Activated CD4-positive, alpha-beta T cell treated with anti-CD3 and anti-CD28 coated beads, Interleukin-2, amount 10 ng/mL, durations not matched to agents 24 days and 14 days (primary cell): ENCODE data around the gene SMURF2. TPM values are rescaled to one million over a fixed set of nuclear protein-coding genes. Genes with fewer than 3 reads are reported as not detected.

Experiments used
- DNase-seq: peaks from one replicate; pipeline ENCODE4 v3.0.0; 2022
- H3K27ac Mint-ChIP-seq: one replicate; pipeline ENCODE4 v1.8.0; 2022; ENCODE audit warnings: mild to moderate bottlenecking, mixed read lengths
- H3K27me3 Mint-ChIP-seq: one replicate; pipeline ENCODE4 v1.8.0; 2022; ENCODE audit warnings: mixed read lengths
- H3K36me3 Mint-ChIP-seq: one replicate; pipeline ENCODE4 v1.8.0; 2022; ENCODE audit warnings: low read depth, mild to moderate bottlenecking, mixed read lengths
- H3K4me1 Mint-ChIP-seq: one replicate; pipeline ENCODE4 v1.8.0; 2021; ENCODE audit warnings: mixed read lengths
- H3K4me3 Mint-ChIP-seq: one replicate; pipeline ENCODE4 v1.8.0; 2022; ENCODE audit warnings: mild to moderate bottlenecking, moderate library complexity, mixed read lengths
- H3K9me3 Mint-ChIP-seq: one replicate; pipeline ENCODE4 v1.8.0; 2021; ENCODE audit warnings: mixed read lengths
- intact Hi-C: fragments of 100-400 bp; cut with micrococcal nuclease; formaldehyde crosslinking; loops from one replicate; pipeline ENCODE4 v1.15.1; 2023
- total RNA-seq: library from RNA; stranded (reverse); gene quantifications from 2 replicates; pipeline ENCODE4 v1.2.3, GENCODE V29; 2022

The SMURF2 gene
- total RNA-seq, 1 donor from 2014 or later, result 11.3 TPM

DNA sequence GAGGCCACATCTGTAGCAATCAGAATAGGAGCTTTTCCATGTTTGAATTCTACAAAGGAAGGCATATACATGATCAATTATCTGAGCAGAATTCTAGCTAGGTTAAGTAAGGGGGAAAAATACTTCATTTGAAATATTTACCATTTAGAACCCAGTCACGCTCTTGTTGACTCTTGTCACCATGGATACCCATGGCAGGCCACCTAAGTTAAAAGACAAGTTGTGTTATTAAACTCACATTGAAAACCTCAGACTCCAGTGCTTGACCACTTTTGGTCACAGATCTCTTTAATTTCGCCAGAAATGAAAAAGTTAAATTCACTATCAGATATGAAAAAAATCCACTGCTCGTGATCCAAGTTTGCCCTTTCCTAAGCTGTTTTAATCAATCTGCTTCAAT, 160.1 kb downstream of the SMURF2 start:
- no peak overlapping the region for H3K4me3 Mint-ChIP-seq
- H3K36me3 Mint-ChIP-seq, result peaks cover 86% of the 10 kb centered on the region
- H3K27ac Mint-ChIP-seq, result peak overlapping the region; percentile 10
- DNase-seq, result no peak
- H3K9me3 Mint-ChIP-seq, result no peaks in the 10 kb centered on the region
- intact Hi-C loops, result loop anchor here (10.0 kb wide), 2 partner anchors 473 to 477 kb away; partner anchors contain the start of gene ICAM2
- H3K27me3 Mint-ChIP-seq, result no peaks in the 10 kb centered on the region
- H3K4me1 Mint-ChIP-seq, result peaks cover 67% of the 10 kb centered on the region

DNA sequence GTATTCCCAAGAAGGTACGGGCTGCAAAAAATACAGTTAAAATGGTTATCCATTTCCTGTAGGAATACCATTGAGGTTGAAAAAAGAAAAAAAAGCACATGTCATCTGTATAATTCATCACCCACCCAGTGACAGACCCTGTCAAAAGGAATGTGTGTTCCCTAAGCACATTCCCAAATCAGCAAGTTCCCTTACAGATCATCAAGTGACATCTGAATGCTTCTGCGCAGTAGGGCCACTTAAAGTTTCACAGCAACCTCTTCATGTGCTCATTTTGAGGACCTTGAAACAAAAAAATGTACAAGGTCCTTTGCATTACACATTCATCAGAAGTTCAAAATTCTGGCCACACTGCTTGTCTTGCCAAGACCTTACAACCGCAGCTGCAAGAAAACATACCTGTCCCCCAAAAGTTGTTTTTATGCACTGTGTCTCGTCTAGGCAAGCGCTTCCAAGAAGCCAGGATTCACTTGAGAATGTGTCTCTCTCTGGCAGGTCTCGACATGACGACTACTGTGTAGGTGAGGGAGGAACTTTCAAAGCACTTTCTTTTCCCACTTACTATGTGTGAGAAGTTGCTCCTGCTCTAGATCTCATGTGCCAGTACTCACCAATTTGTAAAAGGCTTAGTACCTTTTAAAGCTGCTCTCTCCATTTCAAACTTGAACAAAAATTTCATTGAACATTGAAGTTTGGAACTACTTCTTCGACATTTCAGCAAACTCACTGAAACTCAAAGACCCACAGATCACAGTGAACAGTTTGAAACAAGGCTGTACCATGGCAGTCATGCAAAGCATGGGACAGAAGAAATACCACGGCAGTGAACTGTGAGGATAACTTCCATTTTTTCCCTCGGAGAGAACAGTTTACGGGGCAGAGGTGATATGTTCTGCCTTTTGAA, 161.0 kb downstream of the SMURF2 start:
- peak; percentile 64 for DNase-seq
- intact Hi-C loops, result loop anchor here (10.0 kb wide), 2 partner anchors 474 to 476 kb away; partner anchors contain the start of gene ICAM2
- Mint-ChIP-seq H3K4me3 (no peak overlapping the region), H3K36me3 (peaks cover 86% of the 10 kb centered on the region), H3K9me3 (no peaks in the 10 kb centered on the region), H3K4me1 (peaks cover 69% of the 10 kb centered on the region), H3K27me3 (no peaks in the 10 kb centered on the region), H3K27ac (peak overlapping the region; percentile 42)

DNA sequence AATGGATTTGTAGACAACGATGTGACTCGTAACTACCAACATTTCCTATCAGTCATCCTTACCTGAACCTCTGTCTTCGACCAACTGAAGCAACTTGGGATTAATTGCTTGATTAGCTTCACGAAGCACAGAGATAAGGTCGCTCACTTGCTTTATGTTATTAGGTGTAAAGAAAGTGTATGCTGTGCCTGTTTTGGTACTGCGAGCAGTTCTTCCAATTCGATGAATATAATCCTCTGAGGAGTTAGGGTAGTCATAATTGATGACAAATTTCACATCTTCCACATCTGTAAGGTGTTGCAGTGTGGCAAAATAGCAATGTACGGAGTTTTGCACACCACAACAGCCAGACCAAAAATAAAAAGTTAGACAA, 161.6 kb downstream of the SMURF2 start:
- no peak overlapping the region for H3K4me3 Mint-ChIP-seq
- H3K4me1 Mint-ChIP-seq, result peaks cover 70% of the 10 kb centered on the region
- peaks cover 80% of the 10 kb centered on the region for H3K36me3 Mint-ChIP-seq
- DNase-seq, result peak; percentile 60
- intact Hi-C loops, result loop anchor here (10.0 kb wide), 2 partner anchors 474 to 476 kb away; partner anchors contain the start of gene ICAM2
- peak overlapping the region; percentile 56 for H3K27ac Mint-ChIP-seq
- no peaks in the 10 kb centered on the region for H3K9me3 Mint-ChIP-seq
- no peaks in the 10 kb centered on the region for H3K27me3 Mint-ChIP-seq

DNA sequence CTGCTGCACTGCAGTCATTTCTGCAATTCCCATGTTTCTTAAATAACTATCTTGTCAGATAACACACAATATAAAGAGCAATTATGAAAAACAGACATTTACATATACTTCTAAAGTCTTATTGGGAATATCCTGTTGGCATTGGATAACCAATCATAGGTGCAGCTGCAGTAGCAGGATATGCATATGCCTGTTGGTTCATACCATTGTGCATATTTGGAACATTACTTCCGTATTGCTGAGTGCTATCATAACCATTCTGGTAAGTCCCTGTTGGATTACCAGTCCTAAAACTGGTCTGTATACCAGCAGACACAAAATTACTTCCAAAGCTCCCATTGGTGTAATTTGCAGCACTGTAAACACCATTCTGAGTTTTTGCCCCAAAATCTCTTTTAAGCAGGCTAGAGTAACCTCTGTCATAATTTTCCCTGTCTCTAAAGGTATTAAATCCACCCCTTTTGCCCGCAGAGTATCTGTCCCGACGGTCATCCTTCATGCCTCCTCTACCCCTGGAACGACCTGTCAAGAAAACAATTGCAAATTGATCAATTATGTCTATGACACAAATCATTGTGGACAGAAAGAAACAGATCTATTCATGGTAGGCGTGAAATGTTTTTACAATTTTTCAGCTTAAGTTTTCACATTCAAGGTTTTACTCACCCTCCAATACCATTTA, 162.2 kb downstream of the SMURF2 start:
- DNase-seq, result peak; percentile 58
- Mint-ChIP-seq H3K27me3 (no peaks in the 10 kb centered on the region), H3K4me1 (peaks cover 67% of the 10 kb centered on the region), H3K4me3 (no peak overlapping the region), H3K9me3 (no peaks in the 10 kb centered on the region), H3K27ac (peak overlapping the region; percentile 56), H3K36me3 (peaks cover 76% of the 10 kb centered on the region)
- intact Hi-C loops, result loop anchor here (10.0 kb wide), 2 partner anchors 475 kb away; partner anchors contain the start of gene ICAM2

DNA sequence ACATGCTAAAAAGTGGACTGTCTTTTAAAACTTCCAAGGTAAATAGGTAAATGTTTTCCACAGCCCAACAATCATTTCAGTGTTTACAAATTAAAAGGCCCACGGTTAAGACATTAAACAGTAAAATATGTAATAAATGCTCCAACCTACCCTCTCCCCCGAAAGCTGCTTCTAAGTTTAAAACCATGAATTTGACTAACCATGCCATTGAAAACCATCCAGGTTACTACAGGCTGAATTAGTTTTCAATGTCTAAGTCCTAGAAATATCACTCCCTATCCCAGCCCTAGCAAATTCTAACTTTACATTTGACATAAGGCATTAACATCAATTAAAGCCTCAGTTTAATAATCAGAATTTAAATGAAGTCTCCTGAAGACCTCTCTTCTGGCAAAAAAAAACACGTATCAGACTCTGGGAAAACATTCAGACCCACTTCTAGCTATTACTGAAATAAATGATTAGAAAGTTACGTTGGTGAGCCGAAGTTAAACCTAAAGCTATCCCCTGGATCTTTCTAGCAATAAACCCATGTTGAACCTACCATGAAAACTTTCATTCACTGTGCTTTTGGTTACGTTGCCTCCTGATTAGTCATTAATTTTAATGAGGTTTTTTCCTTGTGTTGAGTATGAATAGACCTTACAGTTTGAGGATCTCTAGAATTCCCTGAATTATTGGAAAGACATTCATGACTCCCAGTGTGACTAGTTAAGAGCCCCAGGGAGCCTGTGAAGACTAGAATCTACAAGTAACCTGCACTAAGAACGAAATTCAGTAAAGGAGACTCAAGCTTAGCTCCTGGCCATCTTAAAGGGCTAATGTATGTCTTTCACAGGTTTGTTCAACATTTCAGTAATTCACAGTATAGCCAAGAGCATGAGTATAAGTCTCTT, 163.6 kb downstream of the SMURF2 start:
- peak overlapping the region; percentile 97 for H3K27ac Mint-ChIP-seq

DNA sequence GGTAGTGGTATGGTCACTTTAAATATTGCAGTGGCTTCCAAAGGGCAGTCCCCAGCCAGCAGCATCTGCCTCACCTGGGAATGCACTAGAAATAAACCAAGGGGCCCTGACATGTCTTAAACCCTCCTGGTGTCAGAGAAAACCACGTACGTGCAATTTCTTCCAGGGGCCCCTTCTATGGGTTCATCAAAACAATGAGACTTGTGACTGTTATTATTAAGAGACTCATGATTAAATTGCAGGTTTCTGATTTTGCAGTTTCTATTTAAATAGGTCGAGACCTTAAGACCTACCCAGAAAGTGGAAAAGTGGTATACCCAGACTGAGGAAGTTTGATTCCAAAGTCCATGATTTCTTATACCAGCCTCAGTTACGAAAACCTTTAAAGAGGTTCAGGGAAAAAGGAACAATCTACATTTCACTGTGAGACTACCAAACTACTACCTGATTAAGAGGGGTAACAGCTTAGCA, 164.5 kb downstream of the SMURF2 start:
- intact Hi-C loops, result loop anchor here (1.0 kb wide), 1 partner anchor 9 kb away; the partner anchor contains the start of genes CEP95 and DDX5
- no peaks in the 10 kb centered on the region for H3K9me3 Mint-ChIP-seq
- H3K36me3 Mint-ChIP-seq, result peaks cover 67% of the 10 kb centered on the region
- H3K4me1 Mint-ChIP-seq, result peaks cover 66% of the 10 kb centered on the region
- peak overlapping the region; percentile 97 for H3K27ac Mint-ChIP-seq
- no peak for DNase-seq
- H3K27me3 Mint-ChIP-seq, result no peaks in the 10 kb centered on the region
- peak overlapping the region; percentile 96 for H3K4me3 Mint-ChIP-seq

More for the DNA sequence above, 163.6 kb downstream of the SMURF2 start:
- H3K9me3 Mint-ChIP-seq, result no peaks in the 10 kb centered on the region
- DNase-seq, result peak; percentile 62
- intact Hi-C loops, result no loop called here
- H3K4me1 Mint-ChIP-seq, result peaks cover 69% of the 10 kb centered on the region
- H3K36me3 Mint-ChIP-seq, result peaks cover 73% of the 10 kb centered on the region
- peak overlapping the region; percentile 60 for H3K4me3 Mint-ChIP-seq
- no peaks in the 10 kb centered on the region for H3K27me3 Mint-ChIP-seq

DNA sequence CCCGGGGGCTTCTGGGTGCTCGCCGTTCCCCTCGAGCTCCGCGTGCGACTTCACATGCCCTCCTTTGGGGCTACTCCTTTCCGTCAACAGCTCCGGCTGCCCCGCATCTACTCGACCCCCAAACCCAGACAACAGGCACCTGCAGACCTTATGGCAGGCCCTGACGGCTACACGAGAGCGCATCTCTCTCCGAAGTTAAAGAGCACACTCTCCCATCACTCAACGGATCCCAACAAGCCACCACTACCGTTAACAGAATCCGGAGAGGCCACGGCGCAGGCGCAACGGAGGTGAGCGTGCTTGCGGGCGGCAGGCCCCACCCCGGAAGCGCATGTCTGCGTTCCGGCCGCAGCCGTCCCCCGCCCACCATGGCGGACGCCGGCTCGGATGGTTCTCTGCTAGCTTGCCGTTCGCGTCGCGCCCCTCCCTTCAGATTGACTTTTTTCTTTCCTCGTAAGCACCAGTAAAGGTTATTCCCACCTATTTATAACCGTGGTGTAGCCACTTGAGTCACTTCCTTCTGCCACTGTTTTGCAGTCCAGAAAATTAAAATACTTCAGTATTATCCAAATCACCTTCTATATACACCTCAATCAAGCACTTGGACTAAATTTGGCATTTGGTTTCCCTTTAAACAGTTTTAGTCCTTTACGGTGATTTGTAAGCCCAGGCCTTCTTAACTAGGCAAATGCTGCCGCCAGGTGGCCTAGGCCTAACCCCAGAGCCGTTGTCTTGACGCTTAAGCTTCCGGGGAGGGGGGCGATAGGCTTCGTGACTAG, 165.1 kb downstream of the SMURF2 start, which contains the start of gene POLG2:
POLG2 (minus strand) TSS at position 269 of the 779 bp plus-strand sequence; CDS start at position 183, 86 bp downstream.
- Mint-ChIP-seq H3K4me3 (peak within 1 kb of the TSS; percentile 96), H3K27ac (peak within 1 kb of the TSS; percentile 97), H3K4me1 (peaks cover 63% of the 10 kb centered on the region), H3K36me3 (peaks cover 63% of the 10 kb centered on the region), H3K9me3 (no peaks in the 10 kb centered on the region), H3K27me3 (no peaks in the 10 kb centered on the region)
- intact Hi-C loops, result loop anchor here (1.0 kb wide), 1 partner anchor 9 kb away; the partner anchor contains the start of genes CEP95 and DDX5
- DNase-seq, result peak; percentile 99

DNA sequence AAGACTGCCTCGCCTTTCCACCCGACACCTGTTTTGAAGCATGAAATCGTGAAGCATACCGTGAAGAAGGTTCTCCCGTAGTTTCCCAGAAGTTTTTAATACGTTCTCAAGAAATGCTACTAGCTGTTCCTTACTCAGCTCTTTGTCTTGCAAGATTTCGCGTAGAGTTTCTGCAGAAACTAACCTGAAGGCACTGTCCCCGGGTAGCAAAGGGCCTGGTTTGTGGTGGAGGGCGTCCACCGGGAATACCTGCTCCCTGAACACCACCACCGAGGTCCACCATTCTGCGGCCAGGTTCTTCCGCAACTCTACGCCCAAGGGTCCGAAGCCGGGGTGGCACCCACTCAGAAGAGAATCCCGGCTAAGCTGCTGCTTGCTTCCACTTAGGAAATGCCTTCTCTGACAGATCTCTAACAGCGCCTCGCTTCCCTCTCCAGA, 165.7 kb downstream of the SMURF2 start:
- peak overlapping the region; percentile 96 for H3K4me3 Mint-ChIP-seq
- intact Hi-C loops, result no loop called here
- peaks cover 62% of the 10 kb centered on the region for H3K36me3 Mint-ChIP-seq
- H3K27me3 Mint-ChIP-seq, result no peaks in the 10 kb centered on the region
- H3K4me1 Mint-ChIP-seq, result peaks cover 60% of the 10 kb centered on the region
- no peaks in the 10 kb centered on the region for H3K9me3 Mint-ChIP-seq
- H3K27ac Mint-ChIP-seq, result peak overlapping the region; percentile 97
- no peak for DNase-seq

Other genes starting within 250 kb of the SMURF2 start
- 0.28 TPM in 1 of 2 replicates, not detected in the other for gene MILR1, start 213.2 kb downstream of the SMURF2 start, total RNA-seq
- 36.3 and 37.1 TPM in 2 replicates for gene POLG2, start 165.3 kb downstream of the SMURF2 start, total RNA-seq
- gene DDX5, start 156.0 kb downstream of the SMURF2 start, total RNA-seq, result 844 and 861 TPM in 2 replicates
- gene CEP95, start 155.3 kb downstream of the SMURF2 start, total RNA-seq, result 42.9 and 48.3 TPM in 2 replicates